HepG2 (cell line): ENCODE measurements around the gene COX7B. TPM values are rescaled to one million over a fixed set of nuclear protein-coding genes. Genes with fewer than 3 reads are reported as not detected.

Experiments used
- DZIP1 ChIP-seq: sonication (generic); formaldehyde crosslinking; IDR thresholded peaks from 2 replicates; pipeline ENCODE4 v1.5.0; 2020; ENCODE audit warnings: mild to moderate bottlenecking, missing genetic modification reagents
- IRF1 ChIP-seq: sonication (generic); formaldehyde crosslinking; IDR thresholded peaks from 2 replicates; pipeline ENCODE4 v1.4.0; 2020; ENCODE audit warnings: low read depth, mild to moderate bottlenecking, missing genetic modification reagents
- MTA3 ChIP-seq: sonication (generic); formaldehyde crosslinking; IDR thresholded peaks from 2 replicates; pipeline ENCODE4 v1.4.0; 2020; ENCODE audit warnings: missing genetic modification reagents
- PAWR ChIP-seq: sonication (generic); formaldehyde crosslinking; IDR thresholded peaks from 2 replicates; pipeline ENCODE4 v1.4.0; 2020; ENCODE audit warnings: missing genetic modification reagents, mild to moderate bottlenecking, borderline replicate concordance
- SALL2 ChIP-seq: sonication (generic); formaldehyde crosslinking; IDR thresholded peaks from 2 replicates; pipeline ENCODE4 v1.8.1; 2023; ENCODE audit warnings: mild to moderate bottlenecking, missing genetic modification reagents, inconsistent platforms
- SIX1 ChIP-seq: sonication (generic); formaldehyde crosslinking; IDR thresholded peaks from 2 replicates; pipeline ENCODE4 v1.4.0; 2020; ENCODE audit warnings: missing genetic modification reagents, borderline replicate concordance
- TBX3 ChIP-seq: fragments of 450-650 bp; IDR thresholded peaks from 2 replicates; pipeline ENCODE4 v1.6.1; 2017; ENCODE audit warnings: antibody characterized with exemption, mild to moderate bottlenecking, inconsistent platforms, borderline replicate concordance
- TRIM24 ChIP-seq: sonication (generic); formaldehyde crosslinking; IDR thresholded peaks from 2 replicates; pipeline ENCODE4 v1.8.0; 2022; ENCODE audit warnings: mild to moderate bottlenecking, missing genetic modification reagents
- ZFAT ChIP-seq: sonication (generic); formaldehyde crosslinking; conservative IDR thresholded peaks from 2 replicates; pipeline ENCODE4 v1.8.1; 2023; ENCODE audit warnings: missing genetic modification reagents, inconsistent platforms
- ZMYM3 ChIP-seq: sonication (generic); formaldehyde crosslinking; IDR thresholded peaks from 2 replicates; pipeline ENCODE4 v1.5.1; 2020; ENCODE audit warnings: mild to moderate bottlenecking, missing genetic modification reagents
- ZNF746 ChIP-seq: sonication (generic); formaldehyde crosslinking; IDR thresholded peaks from 2 replicates; pipeline ENCODE4 v1.8.0; 2022; ENCODE audit warnings: mild to moderate bottlenecking, missing genetic modification reagents
- polyA plus RNA-seq, 8 experiments: library from polyadenylated mRNA; depleted of rRNA in 3 of 8; stranded (reverse) in 7 of 8; unstranded in 1 of 8; fragments of >200 nt; fragmentation: Illumina TruSeq in 4 of 8; extraction: Trizol in 4 of 8; gene quantifications; 2 replicates each; pipeline versions ENCODE4 v1.2.1 to v1.2.3, GENCODE V29; 2011 to 2016; ENCODE audit warnings: low read depth in 4 of 8, missing spikeins in 1 of 8, mixed read lengths in 1 of 8; ENCODE audit not compliant: insufficient read depth in 1 of 8
- total RNA-seq, 5 experiments: library from RNA; depleted of rRNA; stranded (reverse); fragments of >200 nt; fragmentation: Illumina TruSeq; extraction: Trizol; gene quantifications; 2 replicates each; pipeline ENCODE4 v1.2.3, GENCODE V29; 2016; ENCODE audit warnings: low read depth in 1 of 5
- TF ChIP-seq, protein P1 (sequence below): sonication (generic); formaldehyde crosslinking; IDR thresholded peaks from 2 replicates; pipeline ENCODE4 v1.4.0; 2020; ENCODE audit warnings: missing genetic modification reagents

Gene COX7B
- total and polyA plus RNA-seq, 2 of the 13 experiments (the other 11 are each of a cell fraction or from before 2014, with no cell fraction given): 375 to 635 TPM

DNA sequence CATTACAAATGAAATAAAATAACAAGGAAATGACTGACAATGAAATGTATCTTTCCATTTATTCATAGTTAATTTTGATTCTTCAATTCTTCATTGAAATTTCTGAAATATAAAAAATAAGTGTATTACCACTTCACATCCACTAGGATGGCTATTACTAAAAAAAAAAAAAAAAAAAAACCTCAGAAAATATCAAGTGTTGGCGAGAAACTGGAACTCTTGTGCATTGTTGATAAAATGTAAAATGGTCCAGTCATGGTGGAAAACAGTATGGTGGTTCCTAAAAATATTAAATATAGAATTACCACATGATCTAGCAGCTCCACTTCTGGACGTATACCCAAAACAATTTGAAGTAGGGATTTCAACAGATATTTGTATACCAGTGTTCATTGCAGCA, 47.3 kb downstream of the COX7B start (continued):
- TF ChIP-seq, protein P1, sequence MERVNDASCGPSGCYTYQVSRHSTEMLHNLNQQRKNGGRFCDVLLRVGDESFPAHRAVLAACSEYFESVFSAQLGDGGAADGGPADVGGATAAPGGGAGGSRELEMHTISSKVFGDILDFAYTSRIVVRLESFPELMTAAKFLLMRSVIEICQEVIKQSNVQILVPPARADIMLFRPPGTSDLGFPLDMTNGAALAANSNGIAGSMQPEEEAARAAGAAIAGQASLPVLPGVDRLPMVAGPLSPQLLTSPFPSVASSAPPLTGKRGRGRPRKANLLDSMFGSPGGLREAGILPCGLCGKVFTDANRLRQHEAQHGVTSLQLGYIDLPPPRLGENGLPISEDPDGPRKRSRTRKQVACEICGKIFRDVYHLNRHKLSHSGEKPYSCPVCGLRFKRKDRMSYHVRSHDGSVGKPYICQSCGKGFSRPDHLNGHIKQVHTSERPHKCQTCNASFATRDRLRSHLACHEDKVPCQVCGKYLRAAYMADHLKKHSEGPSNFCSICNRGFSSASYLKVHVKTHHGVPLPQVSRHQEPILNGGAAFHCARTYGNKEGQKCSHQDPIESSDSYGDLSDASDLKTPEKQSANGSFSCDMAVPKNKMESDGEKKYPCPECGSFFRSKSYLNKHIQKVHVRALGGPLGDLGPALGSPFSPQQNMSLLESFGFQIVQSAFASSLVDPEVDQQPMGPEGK: no peak
- TF ChIP-seq ZNF746 (CRISPR knock-in tag) (no peak), MTA3 (CRISPR knock-in tag) (no peak), DZIP1 (no peak), SALL2 (no peak), IRF1 (CRISPR knock-in tag) (no peak), ZFAT (CRISPR knock-in tag) (no peak), PAWR (no peak), ZMYM3 (CRISPR knock-in tag) (no peak), TRIM24 (CRISPR knock-in tag) (no peak), TBX3 (no peak), SIX1 (CRISPR knock-in tag) (no peak)
